ENCODE measurements around the gene FAM163B.

The FAM163B gene

GRCh38 chr9:133562611-133563290 lies 46.4 kb downstream of the FAM163B start:
- H4K20me1 ChIP-seq (ENCODE audit: control insufficient read depth, insufficient read depth, low read depth, low read length), result no peaks in the 10 kb centered on the region
- H3F3A ChIP-seq (ENCODE audit: control insufficient read depth, insufficient read depth), result no peaks in the 10 kb centered on the region
- no peak overlapping the region for H3K4me2 ChIP-seq (ENCODE audit: low read length)
- H3K9me2 ChIP-seq (replicated peaks; ENCODE audit: control insufficient read depth, low read length), result no peaks in the 10 kb centered on the region
- peaks cover 8% of the 10 kb centered on the region for H3K27me3 ChIP-seq (ENCODE audit: control insufficient read depth, low read length)
- H3K79me2 ChIP-seq (ENCODE audit: control insufficient read depth, low read length), result no peaks in the 10 kb centered on the region
- TF ChIP-seq CTCF (IDR thresholded peaks at IDR 0.05; ENCODE audit: low read depth, low read length, poor library complexity, severe bottlenecking) (no peak), EZH2phosphoT487 (IDR thresholded peaks at IDR 0.05; ENCODE audit: borderline replicate concordance, low read length) (no peak)
- H3K4me3 ChIP-seq (ENCODE audit: low read length), result no peak overlapping the region
- H3K27ac ChIP-seq (ENCODE audit: low read depth, low read length), result no peak overlapping the region
- no peaks in the 10 kb centered on the region for H3K36me3 ChIP-seq (ENCODE audit: control insufficient read depth, low read length)
- H3K9me3 ChIP-seq (ENCODE audit: control insufficient read depth, insufficient read depth, low read length), result no peaks in the 10 kb centered on the region
- peaks cover 20% of the 10 kb centered on the region for H3K4me1 ChIP-seq (ENCODE audit: control insufficient read depth, low read length)

- H3K4me2 ChIP-seq (ENCODE audit: low read length), result no peak overlapping the region
- H3K4me3 ChIP-seq (ENCODE audit: low read length), result no peak overlapping the region
- H3F3A ChIP-seq (ENCODE audit: control insufficient read depth, insufficient read depth), result no peaks in the 10 kb centered on the region
- H3K79me2 ChIP-seq (ENCODE audit: control insufficient read depth, low read length), result no peaks in the 10 kb centered on the region
- H3K36me3 ChIP-seq (ENCODE audit: control insufficient read depth, low read length), result no peaks in the 10 kb centered on the region
- H3K9me2 ChIP-seq (replicated peaks; ENCODE audit: control insufficient read depth, low read length), result no peaks in the 10 kb centered on the region
- H3K4me1 ChIP-seq (ENCODE audit: control insufficient read depth, low read length), result peaks cover 27% of the 10 kb centered on the region
- TF ChIP-seq EZH2phosphoT487 (IDR thresholded peaks at IDR 0.05; ENCODE audit: borderline replicate concordance, low read length), result no peak
- TF ChIP-seq CTCF (IDR thresholded peaks at IDR 0.05; ENCODE audit: low read depth, low read length, poor library complexity, severe bottlenecking), result no peak
- no peaks in the 10 kb centered on the region for H4K20me1 ChIP-seq (ENCODE audit: control insufficient read depth, insufficient read depth, low read depth, low read length)
- H3K27ac ChIP-seq (ENCODE audit: low read depth, low read length), result no peak overlapping the region
- H3K9me3 ChIP-seq (ENCODE audit: control insufficient read depth, insufficient read depth, low read length), result no peaks in the 10 kb centered on the region
- peaks cover 8% of the 10 kb centered on the region for H3K27me3 ChIP-seq (ENCODE audit: control insufficient read depth, low read length)
These were observed 47.1 kb downstream of the FAM163B start for GRCh38 chr9:133561976-133562554.

GRCh38 chr9:133560944-133561343 lies 48.2 kb downstream of the FAM163B start:
- TF ChIP-seq CTCF (IDR thresholded peaks at IDR 0.05; ENCODE audit: low read depth, low read length, poor library complexity, severe bottlenecking) (no peak), EZH2phosphoT487 (IDR thresholded peaks at IDR 0.05; ENCODE audit: borderline replicate concordance, low read length) (no peak)
- H3K9me3 ChIP-seq (ENCODE audit: control insufficient read depth, insufficient read depth, low read length), result no peaks in the 10 kb centered on the region
- no peaks in the 10 kb centered on the region for H3K79me2 ChIP-seq (ENCODE audit: control insufficient read depth, low read length)
- H4K20me1 ChIP-seq (ENCODE audit: control insufficient read depth, insufficient read depth, low read depth, low read length), result no peaks in the 10 kb centered on the region
- peaks cover 8% of the 10 kb centered on the region for H3K27me3 ChIP-seq (ENCODE audit: control insufficient read depth, low read length)
- H3K36me3 ChIP-seq (ENCODE audit: control insufficient read depth, low read length), result no peaks in the 10 kb centered on the region
- H3K4me1 ChIP-seq (ENCODE audit: control insufficient read depth, low read length), result peaks cover 38% of the 10 kb centered on the region
- H3K4me3 ChIP-seq (ENCODE audit: low read length), result no peak overlapping the region
- H3K4me2 ChIP-seq (ENCODE audit: low read length), result no peak overlapping the region
- H3K27ac ChIP-seq (ENCODE audit: low read depth, low read length), result no peak overlapping the region
- no peaks in the 10 kb centered on the region for H3F3A ChIP-seq (ENCODE audit: control insufficient read depth, insufficient read depth)
- H3K9me2 ChIP-seq (replicated peaks; ENCODE audit: control insufficient read depth, low read length), result no peaks in the 10 kb centered on the region

Measured in DOHH2 (cell line).